GM18505 (cell line): Measurements from ENCODE around the gene ZNF484.
"Not testable (repeated sequence)": the region's sequence is repeated elsewhere in the genome, so short reads cannot be mapped to it uniquely, and the experiment has no call there.

Experiments
- ATAC-seq: cut with Tn5 transposase; IDR thresholded peaks from one replicate; pipeline ENCODE4 v1.9.1; 2021; ENCODE audit not compliant: unreplicated experiment
- POLR2A ChIP-seq: IDR thresholded peaks from 4 replicates; pipeline ENCODE4 v1.6.1; 2011; ENCODE audit warnings: borderline replicate concordance; ENCODE audit not compliant: insufficient read depth, insufficient read length; ENCODE audit errors: extremely low read depth

Gene ZNF484

DNA sequence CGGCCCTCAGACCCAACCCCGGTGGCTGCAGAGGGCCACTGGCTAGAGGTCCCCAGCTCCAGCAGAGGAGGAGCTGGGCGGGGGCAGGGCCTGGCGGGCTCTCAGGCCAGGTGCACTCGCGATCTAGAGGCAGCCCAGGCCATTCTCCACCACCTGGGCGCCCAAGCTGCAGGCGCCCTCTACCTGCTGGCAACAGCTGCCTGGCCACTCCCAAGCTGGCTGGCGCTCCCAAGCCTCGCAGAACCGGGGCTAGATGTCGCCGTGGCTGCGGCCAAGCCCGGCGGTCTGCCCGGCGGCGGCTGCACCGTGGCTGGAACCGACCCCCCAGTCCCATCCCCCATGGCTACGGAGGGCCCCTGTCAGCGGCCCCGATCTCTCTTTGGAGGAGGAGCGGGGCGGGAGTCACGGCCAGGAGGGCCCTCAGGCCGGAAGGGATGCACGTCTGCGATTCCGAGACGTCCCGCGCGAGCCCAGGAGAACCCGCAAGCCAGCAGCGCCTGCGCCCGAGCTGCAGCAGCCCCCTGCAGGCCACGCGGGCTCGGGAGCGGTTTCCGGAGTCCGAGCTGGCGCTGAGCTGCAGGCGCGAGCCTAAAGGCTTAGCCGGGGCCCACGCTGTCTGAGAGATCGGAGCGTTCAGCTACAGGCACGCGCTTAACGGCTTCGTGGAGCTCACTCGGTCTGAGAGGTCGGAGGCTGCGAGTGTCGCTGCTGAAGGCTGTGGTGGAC lies 68.9 kb downstream of the ZNF484 start:
- TF ChIP-seq POLR2A, result no peak
- no peak for ATAC-seq

DNA sequence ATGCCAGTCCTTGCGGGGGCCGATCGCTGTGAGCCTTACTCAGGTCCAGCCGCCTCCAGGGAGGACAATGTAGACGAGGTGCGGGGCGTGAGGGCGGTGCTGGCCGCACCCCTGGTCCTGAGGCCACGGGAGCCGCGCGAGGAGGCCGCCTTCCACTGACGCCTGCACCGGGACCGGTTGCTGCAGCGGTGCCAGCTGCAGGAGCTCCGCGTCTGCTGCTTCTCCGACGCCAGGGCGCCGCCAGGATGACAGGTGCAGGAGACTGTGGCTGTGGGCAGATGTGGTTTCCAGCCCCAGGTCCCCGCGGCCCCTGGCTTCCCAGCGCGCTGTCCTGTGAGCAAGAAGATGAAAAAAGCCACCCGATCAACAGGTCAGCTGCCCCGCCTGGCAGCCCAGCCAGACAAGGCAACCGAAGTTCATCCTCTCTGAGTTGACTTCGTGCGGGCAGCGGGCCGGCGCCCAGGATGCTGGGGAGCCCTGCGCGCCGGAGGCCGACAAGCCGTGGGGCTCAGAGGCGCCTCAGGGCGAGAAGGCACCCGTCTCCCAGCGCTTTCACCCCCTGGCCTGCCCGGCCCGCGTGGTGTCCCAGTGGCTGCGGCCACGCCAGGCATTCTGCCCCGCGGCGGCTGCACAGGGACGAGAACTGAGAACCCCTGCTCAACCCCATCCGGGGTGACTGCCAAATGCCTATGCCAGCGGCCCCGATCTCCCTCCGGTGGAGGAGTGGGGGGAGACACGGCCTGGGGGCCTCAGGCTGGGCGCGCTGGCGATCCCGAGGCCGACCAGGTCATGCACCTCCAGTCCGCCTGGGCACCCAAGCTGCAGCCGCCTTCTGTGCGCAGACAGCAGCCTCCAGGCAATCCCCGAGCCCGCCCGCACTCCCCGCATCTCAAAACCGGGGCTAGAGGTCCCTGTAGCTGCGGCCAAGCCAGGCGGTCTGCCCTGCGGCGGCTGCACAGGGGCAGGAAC lies 69.8 kb downstream of the ZNF484 start:
- no peak for TF ChIP-seq POLR2A
- ATAC-seq, result no peak

DNA sequence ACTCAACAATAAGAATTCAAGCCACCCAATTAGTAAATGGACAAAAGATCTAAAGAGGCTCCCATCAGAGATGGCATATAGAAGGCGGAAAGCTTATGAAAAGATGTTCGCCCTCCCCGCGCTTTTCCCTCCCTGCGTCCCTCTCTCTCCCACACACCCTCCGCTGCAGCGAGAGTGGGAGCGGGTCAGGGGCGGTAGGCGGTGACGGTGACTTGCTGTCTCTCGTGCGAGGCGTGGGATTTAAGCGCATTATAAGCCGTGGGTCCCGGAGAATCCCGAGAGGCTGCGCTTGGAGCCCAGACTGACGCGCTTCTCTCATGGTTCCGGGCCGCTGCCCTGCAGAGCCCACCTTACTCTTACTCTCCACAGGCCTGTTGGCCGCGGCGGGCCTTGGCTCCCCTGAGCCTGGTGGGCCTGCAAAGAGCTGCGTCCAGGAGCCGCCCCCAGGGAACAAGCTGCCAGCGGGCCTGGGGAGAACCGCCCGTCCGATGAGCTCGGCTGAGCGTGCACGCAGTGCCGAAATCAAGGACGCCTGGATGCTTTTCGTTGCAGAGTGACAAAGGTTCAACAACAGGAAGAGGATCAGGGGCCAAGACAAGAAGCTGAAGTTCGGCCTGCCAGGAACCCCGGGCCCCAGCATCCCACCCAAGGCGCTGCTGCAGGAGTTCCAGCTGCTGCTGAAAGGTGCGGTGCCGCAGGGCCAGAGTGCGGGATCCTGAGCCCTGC lies 70.6 kb downstream of the ZNF484 start:
- ATAC-seq, result no peak
- TF ChIP-seq POLR2A, result no peak

DNA sequence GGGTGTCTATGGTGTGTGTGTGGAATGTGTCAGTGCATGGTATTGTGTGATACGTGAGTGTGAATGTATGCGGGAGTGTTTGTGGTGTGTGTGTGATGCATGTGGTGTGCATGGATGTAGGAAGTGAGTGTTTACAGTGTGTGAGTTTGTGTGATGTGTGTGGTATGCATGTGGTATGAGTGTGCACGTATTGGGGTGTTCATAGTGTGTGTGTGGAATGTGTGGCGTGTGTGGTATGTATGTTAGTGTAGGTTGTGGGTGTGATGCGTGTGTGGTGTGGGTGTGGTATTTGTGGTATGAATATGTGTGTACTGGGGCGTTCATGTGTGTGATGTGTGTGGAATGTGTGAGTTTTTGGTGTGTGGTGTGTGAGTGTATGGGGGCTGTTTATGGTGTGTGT lies 73.1 kb downstream of the ZNF484 start:
- no peak for ATAC-seq
- no peak for TF ChIP-seq POLR2A

DNA sequence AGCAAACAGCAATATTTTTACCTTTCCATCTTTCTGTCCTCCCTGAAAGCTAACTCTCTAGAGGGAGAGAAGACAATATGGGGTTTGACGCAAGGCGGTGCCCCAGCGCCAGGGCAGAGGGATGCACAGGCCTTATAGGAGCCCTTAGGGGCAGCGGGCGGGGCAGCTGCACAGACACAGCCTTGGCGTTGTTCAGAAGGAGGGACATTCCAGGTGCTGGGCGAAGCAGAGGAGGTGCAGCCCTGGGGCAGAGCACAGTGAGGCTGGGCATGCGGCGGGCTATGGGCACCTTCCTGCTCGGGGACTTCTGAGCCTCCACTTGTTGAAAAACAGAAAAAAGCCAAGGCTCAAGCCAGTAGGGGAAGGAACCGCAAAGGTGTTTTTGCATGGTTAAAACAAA lies 79.5 kb downstream of the ZNF484 start:
- no peak for TF ChIP-seq POLR2A
- no peak for ATAC-seq

DNA sequence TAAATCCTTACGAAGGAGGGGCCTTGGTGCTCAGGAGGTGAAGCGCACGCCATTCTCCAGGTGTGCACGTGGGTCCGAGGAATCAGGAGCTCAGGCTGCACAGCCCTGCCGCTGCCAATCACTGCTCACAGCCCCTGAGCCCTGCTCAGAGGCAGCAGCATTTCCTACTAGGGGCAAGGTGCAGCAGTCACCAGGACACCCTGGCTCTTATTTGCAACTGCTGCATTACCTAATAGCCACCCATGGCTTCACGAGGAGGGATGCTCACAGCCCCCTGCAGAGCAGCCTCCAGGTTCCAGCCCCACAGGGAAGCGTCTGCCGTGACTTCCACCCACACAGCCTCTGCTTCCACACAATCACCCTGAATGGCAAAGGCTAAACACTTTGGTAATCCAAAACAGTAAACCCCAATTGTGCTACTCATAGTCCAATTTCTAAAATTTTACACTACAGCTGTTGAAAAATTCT lies 81.5 kb downstream of the ZNF484 start:
- ATAC-seq, result not testable (repeated sequence)

DNA sequence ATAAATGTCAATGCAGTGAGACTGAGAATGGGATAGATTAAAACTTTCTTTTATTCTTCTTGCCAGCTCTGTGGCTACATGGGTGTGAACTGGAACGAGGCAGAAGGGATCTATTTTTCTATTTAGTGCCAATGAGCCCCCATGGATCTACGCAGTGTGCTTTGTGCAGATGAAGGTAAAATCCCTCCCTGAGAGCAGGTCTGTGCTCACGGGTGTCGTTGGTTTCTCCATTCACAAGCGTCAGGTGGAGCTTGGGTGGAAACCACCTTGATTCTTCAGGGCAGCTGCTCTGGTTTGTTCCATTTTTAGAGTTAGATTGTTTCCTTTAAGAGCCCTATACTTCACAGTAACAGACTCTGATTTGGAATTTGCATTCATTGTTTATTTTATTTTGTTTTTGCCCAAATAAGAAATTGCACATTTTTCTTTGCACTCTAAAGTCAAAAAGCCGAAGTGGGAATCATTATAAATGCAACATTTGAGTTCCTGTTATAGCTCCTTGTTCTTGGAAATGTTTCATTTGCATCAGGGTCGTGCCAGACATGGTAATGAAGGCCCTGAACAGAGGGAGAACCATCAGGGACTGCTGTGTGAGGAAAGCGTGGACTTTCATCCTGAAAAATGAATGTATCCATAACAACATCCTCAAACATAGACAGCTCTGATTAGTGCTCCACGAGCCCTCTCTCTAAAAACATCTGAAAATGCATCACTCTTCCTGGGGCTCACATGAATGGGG lies 82.1 kb downstream of the ZNF484 start:
- TF ChIP-seq POLR2A, result no peak
- ATAC-seq, result no peak
